HG02642 (cell line): ENCODE results near the gene GGNBP2.
"Not testable (repeated sequence)": the region's sequence is repeated elsewhere in the genome, so short reads cannot be mapped to it uniquely, and the experiment has no call there.

ENCODE experiments used
- ATAC-seq: cut with Tn5 transposase; IDR thresholded peaks from one replicate; pipeline ENCODE4 v1.9.1; 2021; ENCODE audit warnings: mild to moderate bottlenecking; ENCODE audit not compliant: unreplicated experiment, poor library complexity

GGNBP2 gene, protein sequence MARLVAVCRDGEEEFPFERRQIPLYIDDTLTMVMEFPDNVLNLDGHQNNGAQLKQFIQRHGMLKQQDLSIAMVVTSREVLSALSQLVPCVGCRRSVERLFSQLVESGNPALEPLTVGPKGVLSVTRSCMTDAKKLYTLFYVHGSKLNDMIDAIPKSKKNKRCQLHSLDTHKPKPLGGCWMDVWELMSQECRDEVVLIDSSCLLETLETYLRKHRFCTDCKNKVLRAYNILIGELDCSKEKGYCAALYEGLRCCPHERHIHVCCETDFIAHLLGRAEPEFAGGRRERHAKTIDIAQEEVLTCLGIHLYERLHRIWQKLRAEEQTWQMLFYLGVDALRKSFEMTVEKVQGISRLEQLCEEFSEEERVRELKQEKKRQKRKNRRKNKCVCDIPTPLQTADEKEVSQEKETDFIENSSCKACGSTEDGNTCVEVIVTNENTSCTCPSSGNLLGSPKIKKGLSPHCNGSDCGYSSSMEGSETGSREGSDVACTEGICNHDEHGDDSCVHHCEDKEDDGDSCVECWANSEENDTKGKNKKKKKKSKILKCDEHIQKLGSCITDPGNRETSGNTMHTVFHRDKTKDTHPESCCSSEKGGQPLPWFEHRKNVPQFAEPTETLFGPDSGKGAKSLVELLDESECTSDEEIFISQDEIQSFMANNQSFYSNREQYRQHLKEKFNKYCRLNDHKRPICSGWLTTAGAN

DNA sequence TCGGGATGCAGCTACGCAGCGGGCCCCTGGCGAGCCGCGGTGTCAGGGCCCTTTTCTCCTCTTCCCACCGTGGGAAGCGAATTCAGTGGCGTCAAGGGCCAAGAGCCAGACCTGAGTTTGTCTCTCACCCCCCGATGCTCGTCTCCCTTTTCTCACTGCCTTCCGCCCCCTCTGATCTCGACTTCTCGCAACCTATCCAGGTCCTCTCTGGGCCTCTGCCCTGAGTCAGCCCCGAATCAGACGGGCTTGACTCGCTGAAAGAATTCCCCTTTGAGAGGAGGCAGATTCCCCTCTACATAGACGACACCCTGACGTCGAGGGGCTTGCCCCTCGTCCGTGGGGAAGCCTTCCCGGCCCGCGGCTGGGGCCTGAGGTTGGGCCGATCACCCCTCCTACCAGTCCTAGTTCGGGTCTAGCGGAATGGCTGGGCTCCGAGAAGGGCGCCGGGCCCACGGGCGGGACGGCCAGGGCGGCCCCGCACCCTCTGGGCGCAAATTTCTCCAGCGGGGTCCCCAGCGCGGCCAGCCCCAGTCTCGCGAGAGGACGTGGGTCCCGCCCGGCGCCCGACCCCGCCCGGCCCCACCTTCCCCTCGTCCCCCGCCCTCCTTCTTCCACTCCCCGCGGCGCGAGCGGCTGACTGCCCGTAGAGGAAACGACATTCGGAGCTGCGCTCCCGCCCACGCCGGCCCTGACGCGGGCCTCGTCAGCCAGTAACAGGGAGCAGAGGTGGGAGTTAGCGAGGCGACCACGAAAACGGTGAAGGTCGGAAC is at the start of gene GGNBP2:
Gene GGNBP2 (plus strand): TSS at position 613 of the 770 bp plus-strand sequence. CDS start 806 bp downstream, outside the sequence.
- ATAC-seq = peak; percentile 55

DNA sequence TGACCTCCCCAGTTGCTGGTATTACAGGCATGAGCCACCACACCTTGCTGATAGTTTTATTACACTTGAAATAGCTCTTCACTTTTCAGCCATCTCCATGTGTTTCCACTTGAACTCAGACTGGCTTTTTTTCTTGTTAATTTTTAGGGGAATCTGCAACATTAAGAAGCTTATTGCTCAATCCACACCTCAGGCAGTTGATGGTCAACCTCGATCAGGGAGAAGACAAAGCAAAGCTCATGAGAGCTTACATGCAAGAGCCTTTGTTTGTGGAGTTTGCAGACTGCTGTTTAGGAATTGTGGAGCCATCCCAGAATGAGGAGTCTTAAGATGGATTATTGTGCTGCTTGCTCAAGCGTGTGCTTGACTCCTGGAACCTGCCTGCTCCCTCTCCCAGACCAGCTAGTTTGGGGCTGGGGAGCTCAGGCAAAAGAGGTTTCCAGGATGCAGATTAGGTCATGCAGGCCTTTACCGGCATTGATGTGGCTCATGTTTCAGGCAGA is 49.6 kb upstream of the GGNBP2 start:
- no peak for ATAC-seq

DNA sequence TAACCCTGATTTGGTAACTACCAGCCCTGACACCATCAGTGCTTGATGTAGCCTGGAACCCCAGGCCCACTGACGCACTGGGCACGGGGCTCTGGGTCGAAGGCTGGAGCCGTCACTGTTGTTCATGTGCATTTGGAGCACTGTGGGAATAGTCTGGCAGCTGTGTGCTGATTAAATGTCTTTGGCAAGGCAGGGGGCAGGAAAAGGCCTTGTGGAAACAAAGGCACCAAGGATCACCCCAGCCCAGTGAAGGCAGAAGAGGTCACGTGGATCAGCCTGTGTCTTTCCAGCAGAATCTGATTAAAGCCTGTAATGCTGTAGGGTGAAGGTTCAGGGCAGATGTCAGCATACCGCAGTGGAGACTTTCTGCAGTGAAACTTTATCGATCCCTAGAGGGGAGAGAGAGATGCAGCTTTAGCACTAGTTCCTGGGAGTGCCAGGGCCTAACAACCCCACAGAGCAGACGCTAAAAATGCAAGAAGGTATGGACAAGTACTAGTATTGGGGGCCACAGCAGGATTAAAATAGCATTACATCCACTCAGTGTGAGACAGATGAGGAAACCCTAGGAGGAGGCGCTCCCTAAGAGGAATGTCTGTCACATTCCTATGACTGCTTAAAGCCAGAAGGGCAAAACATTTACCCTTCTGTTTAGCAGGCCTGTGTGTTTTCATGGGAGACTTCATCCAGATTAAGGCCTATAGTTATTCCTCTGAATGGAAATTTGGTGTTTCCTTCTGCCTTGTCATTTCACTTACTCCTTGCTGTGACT is 48.5 kb upstream of the GGNBP2 start:
- no peak for ATAC-seq

DNA sequence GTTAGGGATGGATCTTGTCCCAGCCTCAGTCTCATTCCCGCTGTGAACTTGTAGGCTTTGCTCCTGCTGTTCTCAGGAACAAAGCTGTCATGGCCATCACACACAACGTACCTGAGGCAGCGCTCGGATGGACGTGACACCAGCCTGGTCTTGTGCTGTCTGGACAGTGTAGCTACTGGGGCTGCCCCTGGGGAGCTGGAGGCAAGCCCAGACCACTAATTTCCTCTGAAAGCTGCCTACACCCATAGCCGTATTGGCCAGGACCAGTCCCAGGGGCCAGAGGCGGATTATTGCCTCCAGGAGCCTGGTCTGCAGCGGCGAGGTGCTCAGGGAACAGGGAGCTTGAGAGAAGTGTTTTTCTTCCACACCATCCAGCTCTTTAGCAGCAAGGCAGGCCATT is 46.6 kb upstream of the GGNBP2 start:
- ATAC-seq = no peak

DNA sequence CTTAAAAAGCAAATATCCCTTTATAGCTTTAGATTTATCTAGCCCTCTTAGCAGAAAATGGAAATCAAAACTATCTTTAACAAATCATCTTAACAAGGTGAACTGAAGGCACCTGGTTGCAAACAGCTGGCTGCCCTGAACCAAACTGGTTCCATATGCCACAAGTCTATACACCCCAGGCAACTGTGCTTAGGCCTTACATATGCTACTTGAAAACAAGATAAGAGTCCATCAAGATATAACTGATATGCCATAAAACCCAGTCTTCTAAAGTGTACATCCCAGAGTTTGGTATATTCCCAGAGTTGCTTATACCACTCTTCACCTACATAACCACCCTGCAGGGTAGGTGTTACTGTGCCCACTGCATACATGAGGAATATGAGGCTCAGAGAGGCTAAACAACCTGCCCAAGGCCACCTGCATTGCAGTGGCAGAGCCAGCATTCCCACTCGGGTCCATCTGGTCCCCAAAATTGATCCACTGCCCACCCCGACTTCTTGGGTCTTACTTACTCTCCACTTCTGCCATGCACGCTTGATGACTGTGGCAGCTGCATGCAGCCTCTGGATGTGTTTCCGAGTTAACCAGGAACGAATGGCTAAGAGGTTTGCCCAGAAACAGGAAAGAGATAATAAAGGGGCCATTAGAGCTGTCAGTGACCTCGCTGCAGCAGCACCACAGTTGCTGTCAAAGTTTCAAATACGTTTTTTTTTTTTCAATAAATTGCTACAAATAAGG is 46.0 kb upstream of the GGNBP2 start:
- no peak for ATAC-seq

DNA sequence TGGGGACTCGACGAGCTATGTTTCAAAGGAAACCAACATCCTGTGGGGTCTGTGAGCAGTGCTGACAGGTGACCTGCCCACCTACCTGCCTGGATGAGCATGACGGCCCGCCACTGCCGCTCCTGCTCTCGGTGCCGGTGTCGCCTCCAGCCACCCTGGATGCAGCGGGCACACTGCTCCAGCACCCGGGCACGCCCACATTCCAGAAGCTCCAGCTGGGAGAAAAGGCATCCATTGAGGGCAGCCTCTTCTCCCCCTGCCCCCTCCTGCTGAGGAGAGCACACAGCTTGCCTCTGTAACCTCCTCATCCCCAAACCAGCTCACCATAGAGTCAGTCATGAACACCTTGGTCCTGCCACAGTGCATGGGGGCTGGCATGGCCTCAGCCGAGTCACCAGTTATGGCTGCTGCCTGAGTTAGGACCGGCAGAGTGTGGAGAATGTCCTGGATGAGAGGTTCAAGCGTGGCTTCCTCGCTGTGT is 43.9 kb upstream of the GGNBP2 start:
- no peak for ATAC-seq

DNA sequence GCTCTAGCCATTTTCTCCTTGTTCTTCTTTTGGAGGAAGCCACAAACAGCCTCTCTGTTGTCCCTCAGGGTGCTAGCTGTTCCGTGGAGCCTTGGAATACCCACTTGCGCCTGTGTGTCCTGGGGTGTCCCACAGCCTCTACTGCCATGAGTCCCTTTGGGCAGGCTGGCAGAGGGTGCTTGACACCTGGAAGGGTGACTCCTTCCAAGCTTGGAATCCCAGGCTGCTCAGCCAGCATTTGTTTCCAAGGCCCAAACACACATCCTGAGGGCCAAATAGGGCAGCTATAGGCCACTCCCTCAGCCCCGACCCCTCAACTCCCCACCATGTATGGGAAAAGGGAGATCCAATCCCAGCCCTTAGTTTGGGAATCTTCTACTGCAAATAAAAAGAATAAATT is 43.4 kb upstream of the GGNBP2 start:
- no peak for ATAC-seq

DNA sequence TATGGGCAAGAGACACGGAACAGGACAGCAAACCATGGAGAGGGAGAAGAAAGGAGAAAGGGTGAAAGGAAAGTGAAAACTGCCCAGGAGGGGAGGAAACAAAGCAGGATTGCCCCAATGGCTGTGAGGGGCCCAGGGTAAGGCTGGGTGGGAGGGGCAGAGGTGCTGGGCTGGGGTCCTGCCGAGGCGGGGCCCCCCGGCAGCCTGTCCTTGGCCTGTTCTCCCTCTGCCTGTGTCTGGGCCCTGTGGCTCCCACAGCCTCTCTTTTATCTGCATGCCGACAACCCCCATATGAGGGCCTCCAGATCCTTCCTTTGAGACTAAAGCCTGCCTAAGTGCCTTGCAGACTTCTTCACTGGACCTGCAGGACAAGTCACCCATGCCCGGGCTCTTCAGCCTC is 42.8 kb upstream of the GGNBP2 start:
- ATAC-seq = no peak

DNA sequence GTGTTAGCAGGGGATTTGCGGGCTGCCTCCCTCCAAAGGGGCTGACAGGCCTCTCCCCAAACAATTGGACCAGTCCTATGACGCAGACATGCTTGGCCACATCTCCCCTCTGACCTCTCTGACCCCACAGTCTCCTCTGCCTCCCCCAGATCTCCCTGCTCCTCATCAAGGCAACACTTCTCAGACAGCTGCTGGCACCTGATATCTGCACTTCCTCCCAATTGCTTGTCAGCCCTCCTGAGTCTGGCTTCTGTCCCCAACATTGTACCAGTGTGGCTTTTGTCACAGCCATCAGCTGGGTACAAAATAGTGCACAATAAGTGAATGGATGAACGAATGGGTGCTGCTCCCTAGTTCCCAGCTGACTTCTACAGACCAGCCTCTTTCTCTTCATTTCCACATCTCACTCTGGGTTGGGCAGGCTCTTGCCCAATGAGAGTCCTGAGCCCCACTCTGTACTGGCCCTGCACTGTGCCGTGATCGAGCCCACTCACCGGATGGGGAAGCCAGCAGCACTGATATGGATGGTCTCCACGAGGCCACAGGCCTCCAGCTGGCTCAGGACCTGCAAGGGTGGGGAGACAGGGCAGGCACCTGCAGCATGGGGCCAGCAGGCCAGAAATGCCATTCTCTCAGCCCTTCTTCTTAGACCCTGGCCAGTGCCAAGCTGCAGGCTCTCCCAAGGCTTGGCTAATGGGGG is 41.1 kb upstream of the GGNBP2 start:
- no peak for ATAC-seq

DNA sequence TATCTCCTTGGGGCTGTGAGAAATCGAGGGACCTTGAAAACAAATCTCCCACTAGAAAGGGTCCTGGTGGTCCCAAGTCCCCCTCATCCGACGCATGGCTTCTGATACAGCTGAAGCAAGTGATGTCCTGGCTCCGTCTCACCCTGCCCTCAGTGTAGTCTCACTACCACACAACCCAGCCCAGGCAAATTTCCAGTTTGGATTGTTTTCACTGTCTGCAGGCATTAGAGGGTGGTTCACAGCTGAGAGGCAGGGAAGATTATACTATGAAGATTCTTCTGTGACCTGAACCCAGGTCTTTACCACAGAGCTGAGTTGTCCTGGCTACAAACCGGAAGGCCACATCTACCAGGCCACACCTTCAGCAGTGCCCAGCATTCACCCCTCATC is 40.6 kb upstream of the GGNBP2 start:
- ATAC-seq = no peak

DNA sequence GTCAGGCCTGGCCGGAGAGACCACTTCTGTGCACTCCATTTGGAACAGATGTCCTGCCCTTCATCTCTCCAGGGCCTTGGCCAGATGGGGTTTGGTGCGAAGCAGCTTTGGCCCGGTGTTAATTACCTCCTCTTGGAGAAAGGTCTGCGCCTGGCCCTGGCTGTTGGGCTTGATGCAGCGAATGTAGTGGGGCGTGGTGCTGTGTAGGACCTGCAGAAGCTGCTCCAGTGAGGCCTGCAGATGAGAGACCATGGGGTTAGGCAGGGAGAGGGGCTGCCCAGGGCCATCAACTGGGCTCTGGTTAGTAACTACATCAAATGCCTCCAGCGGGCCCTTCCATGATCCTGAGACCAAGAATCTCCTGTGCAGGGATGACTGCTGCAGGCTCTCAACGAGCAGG is 39.5 kb upstream of the GGNBP2 start:
- no peak for ATAC-seq

DNA sequence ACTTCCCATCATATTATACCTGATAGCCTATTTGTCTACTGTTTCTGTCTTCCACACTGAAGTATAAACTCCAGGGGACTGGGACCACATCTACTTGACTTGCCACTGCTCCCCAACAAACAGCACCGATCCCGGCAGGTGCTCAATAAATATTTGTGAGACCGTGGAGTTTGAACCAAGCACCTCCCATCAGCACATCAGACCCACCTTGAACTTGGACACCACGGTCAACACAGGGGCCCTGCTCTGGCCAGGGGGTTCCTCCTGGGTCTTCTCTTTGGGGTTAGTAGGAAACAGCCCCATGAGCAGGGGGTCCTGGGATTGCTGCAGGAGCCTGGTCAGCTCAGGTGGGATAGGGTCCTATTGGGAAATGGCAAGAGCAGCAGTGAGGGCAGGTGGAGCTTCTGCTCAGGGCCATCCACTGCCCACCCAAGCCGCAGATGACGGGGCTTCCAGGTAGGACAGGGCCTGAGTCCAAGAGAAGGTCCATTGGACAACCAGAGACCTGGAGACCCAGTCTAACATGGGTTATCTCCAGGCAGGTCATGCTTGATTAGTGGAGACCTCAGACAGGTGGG is 38.4 kb upstream of the GGNBP2 start:
- ATAC-seq = no peak

DNA sequence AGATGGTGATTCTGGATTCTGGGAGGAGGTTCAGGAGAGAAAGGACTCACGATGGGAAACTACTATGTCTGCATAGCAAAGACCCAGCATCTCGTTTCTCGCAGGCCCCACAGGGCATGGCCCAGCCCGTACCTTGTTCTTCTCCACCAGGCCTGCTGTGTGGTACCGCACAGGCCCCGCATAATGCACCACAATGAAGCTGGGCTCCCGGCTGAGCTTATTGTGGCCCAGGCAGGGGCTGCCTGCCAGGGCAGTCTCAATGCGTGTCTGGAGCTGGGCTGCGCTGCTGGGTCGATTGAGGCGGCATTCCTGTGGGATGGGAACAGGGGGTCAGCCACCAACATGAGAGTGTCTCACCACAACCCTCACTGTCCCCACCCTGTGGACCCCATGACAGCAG is 37.9 kb upstream of the GGNBP2 start:
- ATAC-seq = no peak

DNA sequence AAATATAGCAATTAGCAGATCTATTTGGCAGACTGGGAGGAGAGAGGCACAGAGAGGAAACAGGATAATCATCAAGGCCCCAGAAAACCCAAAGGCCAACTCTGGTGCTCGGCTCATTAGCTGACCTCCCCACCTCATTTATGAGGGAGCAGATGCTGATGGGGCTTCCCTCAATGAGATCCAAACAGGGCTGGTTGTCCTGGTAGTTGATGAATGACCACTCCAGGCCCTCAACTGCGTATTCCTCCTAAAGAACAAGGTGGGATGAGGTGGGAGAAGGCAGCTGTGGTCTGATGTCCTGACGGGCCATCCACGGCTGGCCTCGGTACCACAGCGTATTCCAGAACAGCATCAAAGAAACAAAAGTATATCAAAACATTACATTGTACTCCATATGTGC is 37.5 kb upstream of the GGNBP2 start:
- no peak for ATAC-seq

DNA sequence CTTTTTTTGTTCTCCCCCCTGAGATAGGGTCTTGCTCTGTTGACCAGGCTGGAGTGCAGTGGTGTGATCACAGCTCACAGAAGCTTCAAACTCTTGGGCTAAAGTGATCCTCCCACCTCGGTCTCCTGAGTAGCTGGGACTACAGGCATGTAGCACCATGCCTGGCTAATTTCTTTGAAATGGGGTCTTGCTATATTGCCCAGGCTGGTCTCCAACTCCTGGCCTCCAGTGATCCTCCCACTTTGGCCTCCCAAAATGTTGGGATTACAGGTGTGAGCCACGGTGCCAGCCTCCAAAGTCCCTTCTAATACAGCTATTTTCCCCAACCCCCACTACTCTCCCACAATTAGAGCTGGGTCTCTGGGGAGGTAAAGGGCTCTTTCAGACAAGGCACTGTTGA is 36.3 kb upstream of the GGNBP2 start:
- ATAC-seq = not testable (repeated sequence)

DNA sequence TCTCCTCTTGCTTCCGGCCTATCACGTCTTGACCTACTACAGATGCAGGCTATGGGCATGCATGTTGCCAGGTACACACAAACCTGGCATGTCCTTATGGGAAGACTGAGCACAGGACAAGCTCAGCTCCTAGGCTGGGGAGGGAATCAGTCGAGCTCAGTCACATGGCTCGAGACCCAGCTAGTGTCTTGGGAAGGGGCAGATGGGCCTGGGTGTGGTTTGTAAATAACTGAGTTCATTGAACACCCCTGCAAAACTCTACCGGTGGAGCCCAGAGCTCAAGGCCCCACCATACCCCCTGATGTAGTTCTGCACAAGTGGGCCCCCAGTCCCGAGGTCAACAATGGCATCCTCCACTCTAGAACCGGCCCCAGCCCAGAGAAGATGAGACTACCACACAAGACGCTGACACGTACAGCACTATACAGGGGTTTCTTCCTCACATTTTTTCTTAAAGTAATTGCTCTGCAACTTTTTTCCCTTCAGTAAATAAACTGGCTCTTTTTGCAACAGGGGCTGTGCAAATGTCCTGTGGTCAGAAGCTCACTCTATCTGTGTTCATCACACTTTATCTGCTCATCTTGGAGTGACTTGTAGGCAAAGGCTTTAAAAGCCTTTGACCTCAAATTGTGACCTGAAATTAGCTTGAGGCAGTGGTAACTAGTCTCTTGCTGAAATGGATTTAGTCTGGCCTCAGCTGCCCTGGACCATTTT is 35.3 kb upstream of the GGNBP2 start:
- no peak for ATAC-seq

DNA sequence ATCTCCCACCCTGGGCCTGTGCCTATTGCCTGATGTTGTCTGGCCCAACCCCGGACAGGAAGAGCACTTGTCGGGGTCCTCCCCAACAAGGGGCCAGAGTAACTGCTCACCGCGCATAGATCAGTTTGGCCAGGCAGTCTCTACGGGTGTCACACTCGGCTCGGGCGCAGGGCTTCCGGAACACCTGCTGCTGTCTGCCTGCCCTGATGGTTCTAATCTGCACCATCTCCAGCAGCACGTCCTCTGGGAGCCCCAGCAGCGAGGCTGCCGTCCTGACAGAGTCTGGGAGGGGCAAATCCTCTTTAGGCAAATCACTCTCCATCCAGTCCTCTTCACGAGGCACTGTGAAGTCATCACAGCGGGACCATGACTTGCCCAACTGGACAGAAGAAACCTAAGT is 34.1 kb upstream of the GGNBP2 start:
- ATAC-seq = no peak

DNA sequence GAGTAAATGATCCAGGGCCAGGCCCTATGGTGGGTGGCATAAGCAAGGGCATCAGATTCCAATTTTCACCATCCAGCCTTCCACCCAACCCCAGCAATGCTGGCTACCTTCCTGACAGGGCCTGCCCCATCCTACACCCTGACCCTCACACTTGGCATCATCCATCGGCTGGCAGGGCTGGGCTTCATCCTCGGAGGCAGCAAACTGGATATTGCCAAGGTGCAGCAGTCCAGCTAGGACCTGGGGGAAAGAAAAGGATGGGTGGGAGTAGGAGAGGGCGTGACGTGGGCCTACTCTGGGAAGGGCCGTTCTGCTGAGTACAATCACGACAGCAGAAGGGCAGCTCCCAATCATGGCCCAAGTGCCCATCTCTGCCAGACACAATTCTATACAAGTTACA is 33.5 kb upstream of the GGNBP2 start:
- no peak for ATAC-seq
